Activated naive CD8-positive, alpha-beta T cell treated with anti-CD3 and anti-CD28 coated beads, Interleukin-2, amount 10 ng/mL, durations not matched to agents 7 days and 5 days (primary cell): Measurements from ENCODE around the gene SFXN3. TPM values are rescaled to one million over a fixed set of nuclear protein-coding genes. Genes with fewer than 3 reads are reported as not detected.

Experiments used
- ATAC-seq: fragments of 150-1000 bp; cut with Tn5 transposase; one replicate; pipeline ENCODE4 v1.10.0; 2021; ENCODE audit warnings: low read depth, moderate library complexity
- POLR2A ChIA-PET: fragments of 350-600 bp; sonication (Branson Sonifier 250); formaldehyde crosslinking; loops from one replicate; lab custom pipeline; 2021; ENCODE audit warnings: antibody characterized with exemption; lab: Charles Lee
- DNase-seq: peaks from one replicate; pipeline ENCODE4 v3.0.0; 2021
- H3K27ac Mint-ChIP-seq: one replicate; pipeline ENCODE4 v1.8.0; 2022; ENCODE audit warnings: mild to moderate bottlenecking, mixed read lengths
- H3K27me3 Mint-ChIP-seq: one replicate; pipeline ENCODE4 v1.8.0; 2022; ENCODE audit warnings: mild to moderate bottlenecking, moderate library complexity, mixed read lengths
- H3K36me3 Mint-ChIP-seq: one replicate; pipeline ENCODE4 v1.8.0; 2021; ENCODE audit warnings: mild to moderate bottlenecking, mixed read lengths
- H3K4me1 Mint-ChIP-seq: one replicate; pipeline ENCODE4 v1.8.0; 2021; ENCODE audit warnings: mixed read lengths
- H3K4me3 Mint-ChIP-seq: one replicate; pipeline ENCODE4 v1.8.0; 2022; ENCODE audit warnings: mild to moderate bottlenecking, moderate library complexity, mixed read lengths
- H3K9me3 Mint-ChIP-seq: one replicate; pipeline ENCODE4 v1.8.0; 2021; ENCODE audit warnings: mixed read lengths
- total RNA-seq, 2 experiments: library from RNA; stranded (reverse); gene quantifications; one replicate each; pipeline ENCODE4 v1.2.3, GENCODE V29; 2021

SFXN3 gene
- total RNA-seq, 2 experiments from 2014 or later = 66.1 to 68.6 TPM

DNA sequence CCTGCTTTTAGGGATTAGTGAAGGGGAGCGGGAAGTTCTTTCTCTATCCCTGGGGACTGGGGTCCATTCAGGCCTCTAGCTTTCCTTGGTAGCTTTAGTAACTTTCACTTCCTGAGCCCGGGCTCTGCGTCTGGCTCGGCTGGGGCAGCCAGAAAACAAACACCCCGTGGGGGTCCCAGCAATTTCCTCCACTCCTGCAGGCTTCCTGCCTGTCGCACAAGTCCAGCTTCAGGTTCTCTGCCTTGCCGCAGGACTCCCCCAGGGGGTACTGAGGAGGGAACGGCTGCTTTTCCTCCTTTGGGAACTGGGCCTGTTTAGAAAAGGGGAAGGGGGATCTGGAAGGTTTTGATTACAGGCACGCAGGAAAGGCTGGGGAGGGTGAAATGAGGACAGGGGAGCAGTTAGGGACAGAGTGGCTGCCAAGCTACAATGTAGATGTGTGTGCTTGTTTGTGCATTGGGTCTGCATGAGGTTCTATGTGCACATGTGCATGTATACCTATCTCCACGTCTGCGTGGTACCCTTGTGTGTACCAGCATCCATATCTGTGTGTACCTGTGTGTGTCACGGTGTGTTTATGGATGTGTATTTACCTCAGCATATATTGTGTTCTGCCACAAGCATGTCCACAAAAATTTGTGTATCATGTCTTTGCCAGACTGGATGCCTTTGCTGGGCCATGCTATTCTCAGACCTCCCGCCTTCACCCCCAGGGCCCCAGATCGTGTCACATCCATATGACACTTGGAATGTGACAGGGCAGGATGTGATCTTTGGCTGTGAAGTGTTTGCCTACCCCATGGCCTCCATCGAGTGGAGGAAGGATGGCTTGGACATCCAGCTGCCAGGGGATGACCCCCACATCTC, 32.7 kb downstream of the SFXN3 start:
- H3K9me3 Mint-ChIP-seq = no peaks in the 10 kb centered on the region
- POLR2A ChIA-PET = interaction anchor here (1.4 kb wide), 1 partner anchor 21 kb away, joined by 8 read pairs; no protein-coding TSS in a partner anchor
- no peak overlapping the region for H3K27ac Mint-ChIP-seq
- H3K4me3 Mint-ChIP-seq = no peak overlapping the region
- ATAC-seq = no peak
- peaks cover 52% of the 10 kb centered on the region for H3K27me3 Mint-ChIP-seq
- H3K4me1 Mint-ChIP-seq = peaks cover 33% of the 10 kb centered on the region
- no peak for DNase-seq
- H3K36me3 Mint-ChIP-seq = no peaks in the 10 kb centered on the region

DNA sequence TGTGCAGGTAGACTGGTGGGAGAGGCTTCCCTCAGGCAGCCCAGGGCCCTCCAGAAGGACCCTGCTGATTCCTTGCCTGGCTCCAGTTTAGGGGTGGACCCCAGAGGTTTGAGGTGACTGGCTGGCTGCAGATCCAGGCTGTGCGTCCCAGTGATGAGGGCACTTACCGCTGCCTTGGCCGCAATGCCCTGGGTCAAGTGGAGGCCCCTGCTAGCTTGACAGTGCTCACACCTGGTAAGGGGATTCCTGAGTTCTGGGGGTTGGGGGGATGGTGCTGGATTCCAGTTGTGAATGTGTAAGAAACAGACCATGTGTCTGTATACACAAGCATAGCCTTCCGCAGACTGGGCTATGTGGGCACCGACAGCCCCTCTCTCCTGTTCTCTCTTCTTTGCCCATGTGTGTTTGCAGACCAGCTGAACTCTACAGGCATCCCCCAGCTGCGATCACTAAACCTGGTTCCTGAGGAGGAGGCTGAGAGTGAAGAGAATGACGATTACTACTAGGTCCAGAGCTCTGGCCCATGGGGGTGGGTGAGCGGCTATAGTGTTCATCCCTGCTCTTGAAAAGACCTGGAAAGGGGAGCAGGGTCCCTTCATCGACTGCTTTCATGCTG, 33.5 kb downstream of the SFXN3 start:
- H3K4me1 Mint-ChIP-seq = peaks cover 29% of the 10 kb centered on the region
- POLR2A ChIA-PET = interaction anchor here (0.9 kb wide), 1 partner anchor 21 kb away, joined by 3 read pairs; no protein-coding TSS in a partner anchor
- H3K27ac Mint-ChIP-seq = no peak overlapping the region
- ATAC-seq (no peak), DNase-seq (no peak)
- H3K4me3 Mint-ChIP-seq = no peak overlapping the region
- H3K9me3 Mint-ChIP-seq = no peaks in the 10 kb centered on the region
- H3K27me3 Mint-ChIP-seq = peaks cover 52% of the 10 kb centered on the region
- no peaks in the 10 kb centered on the region for H3K36me3 Mint-ChIP-seq

DNA sequence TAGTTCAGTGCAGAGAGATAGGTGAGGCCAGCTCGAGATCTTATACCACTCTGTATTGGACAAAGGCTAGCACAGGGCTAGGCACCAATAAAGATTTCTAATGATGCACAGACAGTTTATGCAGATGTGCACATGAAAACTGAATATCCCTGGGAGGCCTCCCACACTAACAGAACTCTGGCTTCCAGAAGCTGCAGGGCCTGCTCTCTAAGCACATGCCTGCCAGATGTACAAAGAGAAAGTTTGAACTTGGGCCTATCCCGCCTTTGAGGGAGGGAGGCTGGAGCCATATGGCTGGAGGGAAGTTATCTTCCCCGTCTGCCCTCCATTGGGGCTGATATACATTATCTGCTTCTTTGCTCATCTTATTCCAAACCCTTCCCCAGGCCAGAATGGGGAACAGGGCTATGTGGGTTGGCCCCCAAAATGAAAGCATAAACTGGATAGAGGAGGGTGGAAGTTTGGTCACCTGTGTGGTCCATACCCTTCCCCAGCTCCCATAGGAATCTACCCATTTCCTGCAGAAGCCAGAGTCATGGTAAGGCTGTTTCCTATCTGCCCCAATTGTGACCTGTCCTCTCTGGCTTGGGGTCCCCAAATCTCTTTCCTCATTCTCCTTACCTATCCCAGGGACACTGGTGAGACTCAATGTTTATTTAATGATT, 34.6 kb downstream of the SFXN3 start:
- Mint-ChIP-seq H3K27me3 (peaks cover 52% of the 10 kb centered on the region), H3K27ac (no peak overlapping the region), H3K4me3 (no peak overlapping the region), H3K4me1 (peaks cover 25% of the 10 kb centered on the region), H3K36me3 (no peaks in the 10 kb centered on the region), H3K9me3 (no peaks in the 10 kb centered on the region)
- ATAC-seq (no peak), DNase-seq (no peak)
- POLR2A ChIA-PET = interaction anchor here (0.9 to 1.3 kb wide), 2 partner anchors 22 to 23 kb away, joined by 3 to 5 read pairs; no protein-coding TSS in a partner anchor

DNA sequence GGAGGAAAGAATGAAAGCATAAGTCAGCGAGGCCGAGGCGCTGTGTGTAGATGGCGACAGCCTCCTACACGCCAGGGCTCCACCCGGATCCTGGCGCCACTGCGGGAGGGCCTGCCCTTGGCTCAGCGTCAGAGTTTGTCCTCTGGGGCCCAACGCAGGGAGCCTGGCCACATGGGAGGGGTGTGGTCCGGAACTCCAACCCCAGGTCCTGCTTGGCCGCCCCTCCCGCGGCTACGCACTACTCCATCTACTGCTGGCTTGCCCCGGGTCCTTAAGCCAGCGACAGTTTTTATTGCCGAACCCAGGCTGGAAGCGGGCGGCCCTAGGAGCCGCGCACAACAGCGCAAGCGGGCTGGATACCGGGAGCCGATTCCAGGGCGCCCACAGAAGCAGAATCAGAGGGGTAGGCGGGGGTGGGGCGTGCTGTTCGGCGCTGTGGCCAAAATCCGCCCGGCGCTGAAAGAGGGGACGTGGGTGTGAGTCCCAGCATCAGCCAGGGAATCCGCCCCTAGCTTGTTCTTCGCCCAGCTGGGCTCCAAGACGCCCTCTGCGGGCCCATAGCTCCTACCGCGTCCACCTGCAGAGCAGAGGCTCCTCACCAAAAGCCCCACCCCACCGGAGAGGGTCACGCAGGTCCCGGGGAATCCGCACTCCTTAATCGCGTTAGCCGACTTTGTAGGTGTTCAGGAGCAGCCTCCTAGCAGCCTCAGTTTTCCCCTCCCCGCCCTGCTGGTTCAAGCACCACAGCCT, 35.3 kb downstream of the SFXN3 start:
- ATAC-seq = peak; percentile 48
- DNase-seq = peak; percentile 57
- H3K9me3 Mint-ChIP-seq = no peaks in the 10 kb centered on the region
- H3K36me3 Mint-ChIP-seq = no peaks in the 10 kb centered on the region
- no peak overlapping the region for H3K27ac Mint-ChIP-seq
- peak overlapping the region; percentile 45 for H3K4me3 Mint-ChIP-seq
- peaks cover 52% of the 10 kb centered on the region for H3K27me3 Mint-ChIP-seq
- POLR2A ChIA-PET = interaction anchor here (1.3 to 1.6 kb wide), 2 partner anchors 24 to 35 kb away, joined by 4 to 5 read pairs; partner anchors contain the start of genes PDZD7 and SFXN3
- peaks cover 25% of the 10 kb centered on the region for H3K4me1 Mint-ChIP-seq

- Mint-ChIP-seq H3K36me3 (no peaks in the 10 kb centered on the region), H3K27me3 (peaks cover 56% of the 10 kb centered on the region), H3K27ac (no peak overlapping the region), H3K9me3 (no peaks in the 10 kb centered on the region), H3K4me1 (peaks cover 23% of the 10 kb centered on the region), H3K4me3 (peak overlapping the region; percentile 82)
- DNase-seq (no peak), ATAC-seq (no peak)
- POLR2A ChIA-PET = interaction anchor here (1.3 to 1.6 kb wide), 3 partner anchors 17 to 36 kb away, joined by 4 to 5 read pairs (median 4); partner anchors contain the start of genes PDZD7 and SFXN3
Observed at GRCh38 chr10:101066896-101067355, 35.9 kb downstream of the SFXN3 start.

DNA sequence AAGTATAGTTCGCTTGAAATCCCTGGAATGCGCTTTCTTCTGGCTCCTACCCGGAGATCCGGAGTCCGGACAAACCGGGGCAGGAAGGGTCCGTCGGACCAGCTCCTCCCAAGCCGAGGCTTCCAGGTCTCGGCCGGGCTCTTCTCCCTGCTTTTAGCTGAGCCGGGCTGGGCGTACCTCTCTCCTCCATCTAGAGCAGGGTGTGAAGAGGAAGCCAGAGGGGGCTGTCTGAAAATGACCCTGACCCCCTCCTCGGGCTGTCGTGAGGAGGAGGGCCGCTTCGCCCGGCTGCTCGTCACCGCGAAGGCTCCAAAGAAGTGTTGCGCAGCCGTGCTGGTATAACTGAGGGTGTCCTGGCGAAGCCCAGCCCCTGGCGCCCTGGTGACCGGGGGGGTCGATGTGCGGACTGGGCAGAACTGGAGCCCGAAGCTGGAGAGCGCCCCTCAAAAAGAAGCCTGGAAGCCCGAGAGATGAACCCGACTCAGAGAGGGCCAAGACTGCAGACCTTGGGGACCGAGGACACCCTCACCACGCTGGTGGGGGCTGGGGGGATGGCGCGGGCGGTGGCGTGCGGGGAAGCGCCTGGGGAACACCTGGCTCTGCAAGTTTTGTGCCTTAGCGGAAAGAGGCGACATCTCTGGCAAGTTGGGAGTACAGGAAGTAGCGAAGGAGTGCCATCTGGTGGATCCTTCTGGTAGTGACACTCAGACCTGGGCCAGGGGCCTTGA, 36.5 kb downstream of the SFXN3 start:
- ATAC-seq (peak; percentile 50), DNase-seq (peak; percentile 74)
- Mint-ChIP-seq H3K36me3 (no peaks in the 10 kb centered on the region), H3K27me3 (peaks cover 58% of the 10 kb centered on the region), H3K4me3 (peak overlapping the region; percentile 82), H3K9me3 (no peaks in the 10 kb centered on the region), H3K27ac (no peak overlapping the region), H3K4me1 (peaks cover 21% of the 10 kb centered on the region)
- POLR2A ChIA-PET = interaction anchor here (1.3 to 1.6 kb wide), 2 partner anchors 17 to 36 kb away, joined by 4 read pairs; partner anchors contain the start of genes PDZD7 and SFXN3

GRCh38 chr10:101069441-101069840, 38.4 kb downstream of the SFXN3 start:
- no peak for DNase-seq
- H3K9me3 Mint-ChIP-seq = no peaks in the 10 kb centered on the region
- H3K4me3 Mint-ChIP-seq = no peak overlapping the region
- POLR2A ChIA-PET = interaction anchor here (0.9 kb wide), 1 partner anchor 39 kb away, joined by 3 read pairs; the partner anchor contains the start of genes PDZD7 and SFXN3
- no peaks in the 10 kb centered on the region for H3K36me3 Mint-ChIP-seq
- H3K27me3 Mint-ChIP-seq = peaks cover 63% of the 10 kb centered on the region
- ATAC-seq = no peak
- no peak overlapping the region for H3K27ac Mint-ChIP-seq
- H3K4me1 Mint-ChIP-seq = peaks cover 20% of the 10 kb centered on the region

GRCh38 chr10:101070098-101070497, 39.1 kb downstream of the SFXN3 start:
- ATAC-seq (no peak), DNase-seq (no peak)
- peaks cover 60% of the 10 kb centered on the region for H3K27me3 Mint-ChIP-seq
- peaks cover 20% of the 10 kb centered on the region for H3K4me1 Mint-ChIP-seq
- no peaks in the 10 kb centered on the region for H3K9me3 Mint-ChIP-seq
- POLR2A ChIA-PET = interaction anchor here (0.9 kb wide), 1 partner anchor 39 kb away, joined by 3 read pairs; the partner anchor contains the start of genes PDZD7 and SFXN3
- H3K27ac Mint-ChIP-seq = no peak overlapping the region
- H3K4me3 Mint-ChIP-seq = no peak overlapping the region
- H3K36me3 Mint-ChIP-seq = no peaks in the 10 kb centered on the region

GRCh38 chr10:101071267-101071884, 40.3 kb downstream of the SFXN3 start:
- DNase-seq (no peak), ATAC-seq (no peak)
- Mint-ChIP-seq H3K27me3 (peaks cover 60% of the 10 kb centered on the region), H3K9me3 (no peaks in the 10 kb centered on the region), H3K4me3 (no peak overlapping the region), H3K4me1 (peaks cover 15% of the 10 kb centered on the region), H3K36me3 (no peaks in the 10 kb centered on the region), H3K27ac (no peak overlapping the region)
- POLR2A ChIA-PET = no interaction called here

DNA sequence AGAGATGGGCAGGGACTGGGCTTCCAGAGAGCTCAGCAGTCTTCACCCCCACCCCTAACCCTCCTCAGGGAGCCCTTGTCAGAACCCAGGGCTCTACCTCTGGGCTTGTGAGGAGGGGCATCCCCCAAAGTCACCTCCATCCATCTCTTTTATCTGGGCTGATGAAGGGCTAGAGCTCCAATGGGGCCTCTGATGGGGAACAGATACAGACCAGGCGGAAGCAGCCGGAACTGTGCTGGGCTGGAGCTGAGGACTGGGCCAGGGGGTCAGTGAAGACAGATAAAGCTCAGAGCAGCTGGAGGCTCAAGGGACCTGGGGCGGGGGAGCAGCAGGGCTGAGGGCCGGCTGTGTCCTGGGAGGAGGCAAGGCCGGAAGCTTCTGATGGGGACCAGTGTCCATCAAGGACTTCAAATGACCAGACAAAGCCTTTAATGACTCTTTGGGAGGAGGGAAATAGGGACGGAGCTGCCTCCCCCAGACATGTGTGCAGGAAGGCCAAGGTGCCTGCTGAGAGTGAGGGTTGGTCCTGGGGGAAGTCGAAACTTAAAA, 40.9 kb downstream of the SFXN3 start:
- H3K27me3 Mint-ChIP-seq = peaks cover 60% of the 10 kb centered on the region
- H3K36me3 Mint-ChIP-seq = no peaks in the 10 kb centered on the region
- POLR2A ChIA-PET = no interaction called here
- H3K9me3 Mint-ChIP-seq = no peaks in the 10 kb centered on the region
- ATAC-seq (no peak), DNase-seq (no peak)
- no peak overlapping the region for H3K27ac Mint-ChIP-seq
- H3K4me3 Mint-ChIP-seq = no peak overlapping the region
- peaks cover 10% of the 10 kb centered on the region for H3K4me1 Mint-ChIP-seq

GRCh38 chr10:101072923-101073322, 41.9 kb downstream of the SFXN3 start:
- Mint-ChIP-seq H3K4me1 (peaks cover 7% of the 10 kb centered on the region), H3K27me3 (peaks cover 51% of the 10 kb centered on the region), H3K9me3 (no peaks in the 10 kb centered on the region), H3K4me3 (no peak overlapping the region), H3K27ac (no peak overlapping the region), H3K36me3 (no peaks in the 10 kb centered on the region)
- POLR2A ChIA-PET = no interaction called here
- DNase-seq (no peak), ATAC-seq (no peak)
